ENCODE measurements around the gene SLC39A6. TPM values are rescaled to one million over a fixed set of nuclear protein-coding genes. Genes with fewer than 3 reads are reported as not detected.

The SLC39A6 gene
- total RNA-seq, 1 donor from 2014 or later: 81.3 TPM

DNA sequence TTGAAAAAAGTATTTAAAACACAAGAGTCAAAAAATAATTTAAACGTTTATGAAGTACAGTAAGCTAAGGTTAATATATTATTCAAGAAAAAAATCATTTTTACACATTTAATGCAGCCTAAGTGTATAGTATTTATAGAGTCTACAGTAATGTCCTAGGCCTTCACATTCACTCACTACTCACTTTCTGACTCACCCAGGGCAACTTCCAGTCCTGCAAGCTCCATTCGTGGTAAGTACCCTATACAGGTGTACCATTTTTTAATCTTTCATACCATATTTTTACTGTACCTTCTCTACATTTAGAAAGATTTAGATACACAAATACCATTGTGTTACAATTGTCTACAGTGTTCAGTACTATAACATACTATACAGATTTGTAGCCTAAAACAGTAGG is 40.9 kb downstream of the SLC39A6 start:
- no peak overlapping the region for H3K4me3 Mint-ChIP-seq (ENCODE audit: unreplicated experiment)
- DNase-seq (ENCODE audit: low read depth) (no peak), FAIRE-seq (no peak)
- H3K4me1 Mint-ChIP-seq (ENCODE audit: low read depth, unreplicated experiment): no peaks in the 10 kb centered on the region
- Histone ChIP-seq H3K27ac (ENCODE audit: low read depth, low read length) (no peak overlapping the region), H3K27me3 (ENCODE audit: insufficient read depth, low read length) (no peaks in the 10 kb centered on the region), H3K4me3 (ENCODE audit: insufficient read depth, low read depth, low read length) (no peak overlapping the region), H3K79me2 (ENCODE audit: insufficient read depth, low read length) (no peaks in the 10 kb centered on the region), H3K36me3 (ENCODE audit: insufficient read depth, low read length) (no peaks in the 10 kb centered on the region), H4K20me1 (ENCODE audit: insufficient read depth, low read length) (no peaks in the 10 kb centered on the region), H2AFZ (ENCODE audit: low read depth, low read length) (no peak overlapping the region), H3K4me1 (ENCODE audit: insufficient read depth, low read length) (no peaks in the 10 kb centered on the region), H3K9ac (ENCODE audit: low read length) (no peak overlapping the region), H3K9me3 (ENCODE audit: insufficient read depth, low read depth, low read length) (no peaks in the 10 kb centered on the region), H3K4me2 (ENCODE audit: low read length) (no peak overlapping the region)
- no peaks in the 10 kb centered on the region for H3K36me3 Mint-ChIP-seq (ENCODE audit: low read depth, unreplicated experiment)
- H3K27ac Mint-ChIP-seq (ENCODE audit: unreplicated experiment): no peak overlapping the region
- peaks cover 3% of the 10 kb centered on the region for H3K9me3 Mint-ChIP-seq (ENCODE audit: unreplicated experiment)
- TF ChIP-seq, protein P1, sequence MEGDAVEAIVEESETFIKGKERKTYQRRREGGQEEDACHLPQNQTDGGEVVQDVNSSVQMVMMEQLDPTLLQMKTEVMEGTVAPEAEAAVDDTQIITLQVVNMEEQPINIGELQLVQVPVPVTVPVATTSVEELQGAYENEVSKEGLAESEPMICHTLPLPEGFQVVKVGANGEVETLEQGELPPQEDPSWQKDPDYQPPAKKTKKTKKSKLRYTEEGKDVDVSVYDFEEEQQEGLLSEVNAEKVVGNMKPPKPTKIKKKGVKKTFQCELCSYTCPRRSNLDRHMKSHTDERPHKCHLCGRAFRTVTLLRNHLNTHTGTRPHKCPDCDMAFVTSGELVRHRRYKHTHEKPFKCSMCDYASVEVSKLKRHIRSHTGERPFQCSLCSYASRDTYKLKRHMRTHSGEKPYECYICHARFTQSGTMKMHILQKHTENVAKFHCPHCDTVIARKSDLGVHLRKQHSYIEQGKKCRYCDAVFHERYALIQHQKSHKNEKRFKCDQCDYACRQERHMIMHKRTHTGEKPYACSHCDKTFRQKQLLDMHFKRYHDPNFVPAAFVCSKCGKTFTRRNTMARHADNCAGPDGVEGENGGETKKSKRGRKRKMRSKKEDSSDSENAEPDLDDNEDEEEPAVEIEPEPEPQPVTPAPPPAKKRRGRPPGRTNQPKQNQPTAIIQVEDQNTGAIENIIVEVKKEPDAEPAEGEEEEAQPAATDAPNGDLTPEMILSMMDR (IDR thresholded peaks at IDR 0.05; ENCODE audit: insufficient read depth, low read depth, low read length): no peak
- no peak for TF ChIP-seq EZH2 (IDR thresholded peaks at IDR 0.05; ENCODE audit: insufficient read depth, low read length)
- peaks cover 3% of the 10 kb centered on the region for H3K27me3 Mint-ChIP-seq (ENCODE audit: low read depth, unreplicated experiment)

DNA sequence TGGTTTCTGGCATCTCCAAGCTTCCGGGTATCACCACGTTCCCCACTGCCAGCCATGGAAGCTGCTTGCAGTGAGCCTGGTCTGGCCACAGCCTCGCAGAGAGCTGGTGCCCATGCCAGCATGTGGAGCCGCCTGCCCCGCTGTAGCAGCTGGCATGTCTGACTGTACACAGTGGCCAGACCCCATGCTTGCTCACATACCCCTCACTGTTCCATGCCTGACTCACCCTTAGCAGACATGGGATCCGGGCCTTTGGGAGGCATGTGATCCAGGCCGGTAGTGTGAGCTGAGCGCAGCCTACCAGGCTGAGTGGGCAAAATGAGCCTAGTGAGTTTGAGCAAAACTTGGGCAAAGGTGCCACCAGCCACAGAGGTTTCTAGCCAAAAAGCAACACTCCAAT is 43.0 kb downstream of the SLC39A6 start:
- Histone ChIP-seq H3K27ac (ENCODE audit: low read depth, low read length) (no peak overlapping the region), H2AFZ (ENCODE audit: low read depth, low read length) (no peak overlapping the region), H3K4me2 (ENCODE audit: low read length) (no peak overlapping the region), H3K4me3 (ENCODE audit: insufficient read depth, low read depth, low read length) (no peak overlapping the region), H3K9me3 (ENCODE audit: insufficient read depth, low read depth, low read length) (no peaks in the 10 kb centered on the region), H3K4me1 (ENCODE audit: insufficient read depth, low read length) (no peaks in the 10 kb centered on the region), H3K36me3 (ENCODE audit: insufficient read depth, low read length) (no peaks in the 10 kb centered on the region), H3K79me2 (ENCODE audit: insufficient read depth, low read length) (no peaks in the 10 kb centered on the region), H3K27me3 (ENCODE audit: insufficient read depth, low read length) (no peaks in the 10 kb centered on the region), H3K9ac (ENCODE audit: low read length) (no peak overlapping the region), H4K20me1 (ENCODE audit: insufficient read depth, low read length) (no peaks in the 10 kb centered on the region)
- Mint-ChIP-seq H3K4me1 (ENCODE audit: low read depth, unreplicated experiment) (no peaks in the 10 kb centered on the region), H3K4me3 (ENCODE audit: unreplicated experiment) (no peak overlapping the region), H3K36me3 (ENCODE audit: low read depth, unreplicated experiment) (no peaks in the 10 kb centered on the region), H3K9me3 (ENCODE audit: unreplicated experiment) (peaks cover 4% of the 10 kb centered on the region), H3K27ac (ENCODE audit: unreplicated experiment) (no peak overlapping the region), H3K27me3 (ENCODE audit: low read depth, unreplicated experiment) (no peaks in the 10 kb centered on the region)
- TF ChIP-seq, protein P1 (IDR thresholded peaks at IDR 0.05; ENCODE audit: insufficient read depth, low read depth, low read length): no peak
- no peak for TF ChIP-seq EZH2 (IDR thresholded peaks at IDR 0.05; ENCODE audit: insufficient read depth, low read length)
- FAIRE-seq (no peak), DNase-seq (ENCODE audit: low read depth) (no peak)

DNA sequence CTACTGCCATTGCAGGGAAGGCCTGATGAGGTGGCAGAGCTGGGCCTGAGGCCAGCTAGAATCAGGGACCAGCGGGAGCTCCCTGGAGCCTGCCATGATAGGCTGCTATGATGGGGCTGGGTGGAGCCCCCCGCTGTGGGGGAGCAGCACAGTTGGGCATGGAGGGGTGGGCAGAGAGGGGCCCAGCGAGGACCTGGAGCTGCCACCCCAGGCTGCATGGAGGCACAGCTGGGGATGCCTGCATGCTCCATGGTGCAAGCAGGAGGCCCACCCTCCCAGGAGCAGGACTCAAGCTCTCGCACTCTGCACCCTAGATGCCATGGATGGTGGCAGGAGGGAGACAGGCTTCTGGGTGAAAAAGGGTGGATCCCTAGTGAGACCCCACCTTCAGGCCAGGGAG is 43.9 kb downstream of the SLC39A6 start:
- H3K9me3 Mint-ChIP-seq (ENCODE audit: unreplicated experiment): peaks cover 10% of the 10 kb centered on the region
- Histone ChIP-seq H3K4me3 (ENCODE audit: insufficient read depth, low read depth, low read length) (no peak overlapping the region), H3K9ac (ENCODE audit: low read length) (no peak overlapping the region), H3K9me3 (ENCODE audit: insufficient read depth, low read depth, low read length) (no peaks in the 10 kb centered on the region), H4K20me1 (ENCODE audit: insufficient read depth, low read length) (no peaks in the 10 kb centered on the region), H3K4me2 (ENCODE audit: low read length) (no peak overlapping the region), H3K36me3 (ENCODE audit: insufficient read depth, low read length) (no peaks in the 10 kb centered on the region), H3K27ac (ENCODE audit: low read depth, low read length) (no peak overlapping the region), H3K4me1 (ENCODE audit: insufficient read depth, low read length) (no peaks in the 10 kb centered on the region), H2AFZ (ENCODE audit: low read depth, low read length) (no peak overlapping the region), H3K27me3 (ENCODE audit: insufficient read depth, low read length) (no peaks in the 10 kb centered on the region), H3K79me2 (ENCODE audit: insufficient read depth, low read length) (no peaks in the 10 kb centered on the region)
- no peaks in the 10 kb centered on the region for H3K36me3 Mint-ChIP-seq (ENCODE audit: low read depth, unreplicated experiment)
- H3K4me1 Mint-ChIP-seq (ENCODE audit: low read depth, unreplicated experiment): no peaks in the 10 kb centered on the region
- H3K4me3 Mint-ChIP-seq (ENCODE audit: unreplicated experiment): no peak overlapping the region
- H3K27me3 Mint-ChIP-seq (ENCODE audit: low read depth, unreplicated experiment): no peaks in the 10 kb centered on the region
- H3K27ac Mint-ChIP-seq (ENCODE audit: unreplicated experiment): no peak overlapping the region
- FAIRE-seq (no peak), DNase-seq (ENCODE audit: low read depth) (no peak)
- TF ChIP-seq, protein P1 (IDR thresholded peaks at IDR 0.05; ENCODE audit: insufficient read depth, low read depth, low read length): no peak
- no peak for TF ChIP-seq EZH2 (IDR thresholded peaks at IDR 0.05; ENCODE audit: insufficient read depth, low read length)

Measured in astrocyte (in vitro differentiated cells and primary cell).